GM21723 (cell line): ENCODE measurements around the gene DUSP5.
"Not testable (repeated sequence)": the region's sequence is repeated elsewhere in the genome, so short reads cannot be mapped to it uniquely, and the experiment has no call there.

Experiments
- ATAC-seq: cut with Tn5 transposase; IDR thresholded peaks from one replicate; pipeline ENCODE4 v1.9.1; 2021; ENCODE audit warnings: mild to moderate bottlenecking, moderate library complexity; ENCODE audit not compliant: unreplicated experiment

DUSP5 gene

GRCh38 chr10:110514848-110515247, 17.1 kb downstream of the DUSP5 start:
- no peak for ATAC-seq

GRCh38 chr10:110516815-110517492, 19.2 kb downstream of the DUSP5 start:
- ATAC-seq, result no peak

GRCh38 chr10:110522365-110522988, 24.8 kb downstream of the DUSP5 start:
- ATAC-seq, result no peak

GRCh38 chr10:110523736-110524135, 26.0 kb downstream of the DUSP5 start:
- no peak for ATAC-seq

- ATAC-seq, result no peak
Observed at GRCh38 chr10:110524179-110524858, 26.6 kb downstream of the DUSP5 start.

GRCh38 chr10:110524859-110525232, 27.1 kb downstream of the DUSP5 start:
- no peak for ATAC-seq

- no peak for ATAC-seq
Observed at GRCh38 chr10:110525349-110526260, 27.9 kb downstream of the DUSP5 start.

GRCh38 chr10:110527731-110528171, 30.0 kb downstream of the DUSP5 start:
- no peak for ATAC-seq

GRCh38 chr10:110528224-110528996, 30.7 kb downstream of the DUSP5 start:
- ATAC-seq, result peak; percentile 19

- ATAC-seq, result peak; percentile 81
Observed at GRCh38 chr10:110528997-110529524, 31.4 kb downstream of the DUSP5 start.

- no peak for ATAC-seq
Observed at GRCh38 chr10:110529596-110530011, 31.9 kb downstream of the DUSP5 start.

- no peak for ATAC-seq
Observed at GRCh38 chr10:110530131-110530831, 32.6 kb downstream of the DUSP5 start.

GRCh38 chr10:110531687-110532086, 34.0 kb downstream of the DUSP5 start:
- ATAC-seq, result no peak

- ATAC-seq, result not testable (repeated sequence)
Observed at GRCh38 chr10:110532628-110533027, 34.9 kb downstream of the DUSP5 start.

GRCh38 chr10:110533149-110533548, 35.4 kb downstream of the DUSP5 start:
- ATAC-seq, result no peak

GRCh38 chr10:110534571-110534970, 36.9 kb downstream of the DUSP5 start:
- ATAC-seq, result no peak

- peak; percentile 88 for ATAC-seq
Observed at GRCh38 chr10:110535958-110536891, 38.5 kb downstream of the DUSP5 start.

GRCh38 chr10:110539091-110539490, 41.4 kb downstream of the DUSP5 start:
- no peak for ATAC-seq
